DND-41 (cell line): ENCODE measurements around the gene LRRC27.

ENCODE experiments used
- EZH2 ChIP-seq: IDR thresholded peaks from 3 replicates; pipeline ENCODE4 v1.6.1; 2012; ENCODE audit warnings: borderline replicate concordance, low read depth, mild to moderate bottlenecking, moderate library complexity, low read length, inconsistent platforms; ENCODE audit not compliant: severe bottlenecking
- TF ChIP-seq, protein P1 (sequence below): IDR thresholded peaks from 2 replicates; pipeline ENCODE4 v1.5.1; 2012; ENCODE audit warnings: borderline replicate concordance, low read length, moderate library complexity, mild to moderate bottlenecking; ENCODE audit not compliant: poor library complexity, severe bottlenecking; ENCODE audit errors: extremely low read depth

DNA sequence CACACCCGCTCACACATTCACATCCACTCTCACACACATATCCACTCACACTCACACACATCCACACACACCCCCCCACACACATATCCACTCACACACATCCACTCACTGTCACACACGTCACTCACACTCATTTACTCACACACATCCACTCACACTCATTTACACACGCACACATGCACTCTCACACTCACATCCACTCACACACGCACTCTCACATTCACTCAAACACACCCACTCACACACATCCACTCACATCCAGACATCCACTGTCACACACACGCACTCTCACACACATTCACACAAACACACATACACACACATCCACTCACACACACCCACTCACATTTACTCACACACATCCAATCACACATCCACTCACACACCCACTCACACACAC, 83.3 kb downstream of the LRRC27 start:
- no peak for TF ChIP-seq EZH2
- TF ChIP-seq, protein P1, sequence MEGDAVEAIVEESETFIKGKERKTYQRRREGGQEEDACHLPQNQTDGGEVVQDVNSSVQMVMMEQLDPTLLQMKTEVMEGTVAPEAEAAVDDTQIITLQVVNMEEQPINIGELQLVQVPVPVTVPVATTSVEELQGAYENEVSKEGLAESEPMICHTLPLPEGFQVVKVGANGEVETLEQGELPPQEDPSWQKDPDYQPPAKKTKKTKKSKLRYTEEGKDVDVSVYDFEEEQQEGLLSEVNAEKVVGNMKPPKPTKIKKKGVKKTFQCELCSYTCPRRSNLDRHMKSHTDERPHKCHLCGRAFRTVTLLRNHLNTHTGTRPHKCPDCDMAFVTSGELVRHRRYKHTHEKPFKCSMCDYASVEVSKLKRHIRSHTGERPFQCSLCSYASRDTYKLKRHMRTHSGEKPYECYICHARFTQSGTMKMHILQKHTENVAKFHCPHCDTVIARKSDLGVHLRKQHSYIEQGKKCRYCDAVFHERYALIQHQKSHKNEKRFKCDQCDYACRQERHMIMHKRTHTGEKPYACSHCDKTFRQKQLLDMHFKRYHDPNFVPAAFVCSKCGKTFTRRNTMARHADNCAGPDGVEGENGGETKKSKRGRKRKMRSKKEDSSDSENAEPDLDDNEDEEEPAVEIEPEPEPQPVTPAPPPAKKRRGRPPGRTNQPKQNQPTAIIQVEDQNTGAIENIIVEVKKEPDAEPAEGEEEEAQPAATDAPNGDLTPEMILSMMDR, result no peak
